Parathyroid adenoma (tissue), 2 donors: ENCODE results near the gene OGFOD2.

Experiments used
- H2AFZ ChIP-seq: fragments of 300-600 bp; sonication (generic); one replicate; pipeline ENCODE4 v1.7.0; 2017; ENCODE audit warnings: antibody characterized with exemption, mild to moderate bottlenecking
- H3K27ac ChIP-seq: fragments of 300-600 bp; sonication (generic); one replicate; pipeline ENCODE4 v1.7.0; 2017
- H3K27me3 ChIP-seq: fragments of 300-600 bp; sonication (generic); one replicate; pipeline ENCODE4 v1.7.0; 2017; ENCODE audit warnings: low read length; ENCODE audit not compliant: control insufficient read depth, insufficient read depth
- H3K36me3 ChIP-seq: fragments of 300-600 bp; sonication (generic); one replicate; pipeline ENCODE4 v1.7.0; 2017; ENCODE audit warnings: low read length; ENCODE audit not compliant: control insufficient read depth, insufficient read depth
- H3K4me1 ChIP-seq: fragments of 300-600 bp; sonication (generic); one replicate; pipeline ENCODE4 v1.7.0; 2017; ENCODE audit warnings: control low read depth
- H3K4me2 ChIP-seq: fragments of 300-600 bp; sonication (generic); one replicate; pipeline ENCODE4 v1.7.0; 2017; ENCODE audit warnings: low read length
- H3K4me3 ChIP-seq: fragments of 300-600 bp; sonication (generic); one replicate; pipeline ENCODE4 v1.7.0; 2017; ENCODE audit warnings: low read depth, low read length
- H3K79me2 ChIP-seq: fragments of 300-600 bp; sonication (generic); one replicate; pipeline ENCODE4 v1.7.0; 2017; ENCODE audit warnings: control low read depth
- H3K9ac ChIP-seq: fragments of 300-600 bp; sonication (generic); one replicate; pipeline ENCODE4 v1.7.0; 2017; ENCODE audit warnings: mild to moderate bottlenecking
- H3K9me3 ChIP-seq: fragments of 300-600 bp; sonication (generic); one replicate; pipeline ENCODE4 v1.7.0; 2017; ENCODE audit warnings: low read length; ENCODE audit not compliant: control insufficient read depth
- CTCF ChIP-seq: fragments of 300-600 bp; sonication (generic); IDR thresholded peaks from one replicate; pipeline ENCODE4 v1.7.0; 2017; ENCODE audit warnings: antibody characterized with exemption, mild to moderate bottlenecking
- donor health status: primary hyperparathyroidism.

Gene OGFOD2

DNA sequence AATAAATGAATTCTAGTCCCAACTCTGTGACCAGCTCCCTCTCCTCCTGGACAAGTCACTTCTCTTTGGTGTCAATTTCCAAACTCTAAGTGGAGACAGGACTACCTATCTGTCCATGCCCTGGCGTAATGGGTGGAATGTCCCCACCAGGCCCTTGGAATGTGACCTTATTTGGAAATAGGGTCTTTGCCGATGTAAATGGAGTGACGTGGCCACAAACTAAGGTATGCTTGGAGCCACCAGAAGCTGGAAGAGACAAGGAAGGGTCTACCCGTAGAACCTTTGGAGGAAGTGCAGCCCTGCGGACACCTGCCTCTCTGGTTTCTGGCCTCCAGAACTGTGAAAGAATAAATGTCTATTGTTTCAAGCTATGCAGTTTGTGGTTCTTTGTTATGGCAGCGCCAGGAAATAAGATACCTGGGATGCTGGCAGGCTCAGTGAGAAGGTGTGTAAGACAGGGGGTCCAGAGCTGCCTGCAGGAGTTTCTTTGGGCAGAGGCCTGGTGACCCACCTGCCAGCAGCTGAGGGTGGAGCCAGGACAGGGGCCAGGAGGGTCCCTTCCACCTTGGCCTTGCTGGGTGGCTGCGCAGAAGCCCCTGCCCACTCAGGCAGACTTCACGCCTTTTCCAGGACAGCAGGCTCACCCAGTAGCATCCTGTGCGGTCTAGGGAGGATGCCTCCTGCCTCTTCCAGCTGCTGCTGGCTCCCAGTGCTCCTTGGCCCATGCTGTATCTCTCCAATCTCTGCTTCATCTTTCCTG, 51.2 kb downstream of the OGFOD2 start:
- Histone ChIP-seq H3K27me3 (no peaks in the 10 kb centered on the region), H3K4me1 (no peaks in the 10 kb centered on the region), H3K9me3 (no peaks in the 10 kb centered on the region), H3K4me3 (no peak overlapping the region), H3K9ac (no peak overlapping the region), H3K79me2 (peaks cover 2% of the 10 kb centered on the region), H2AFZ (no peak overlapping the region), H3K36me3 (no peaks in the 10 kb centered on the region), H3K4me2 (no peak overlapping the region), H3K27ac (no peak overlapping the region)
- no peak for TF ChIP-seq CTCF

- Histone ChIP-seq H3K4me2 (no peak overlapping the region), H2AFZ (no peak overlapping the region), H3K4me1 (no peaks in the 10 kb centered on the region), H3K4me3 (no peak overlapping the region), H3K9me3 (no peaks in the 10 kb centered on the region), H3K36me3 (no peaks in the 10 kb centered on the region), H3K27ac (no peak overlapping the region), H3K9ac (no peak overlapping the region), H3K79me2 (peaks cover 2% of the 10 kb centered on the region), H3K27me3 (no peaks in the 10 kb centered on the region)
- no peak for TF ChIP-seq CTCF
These were observed 52.8 kb downstream of the OGFOD2 start for GRCh38 chr12:123027726-123028445.

DNA sequence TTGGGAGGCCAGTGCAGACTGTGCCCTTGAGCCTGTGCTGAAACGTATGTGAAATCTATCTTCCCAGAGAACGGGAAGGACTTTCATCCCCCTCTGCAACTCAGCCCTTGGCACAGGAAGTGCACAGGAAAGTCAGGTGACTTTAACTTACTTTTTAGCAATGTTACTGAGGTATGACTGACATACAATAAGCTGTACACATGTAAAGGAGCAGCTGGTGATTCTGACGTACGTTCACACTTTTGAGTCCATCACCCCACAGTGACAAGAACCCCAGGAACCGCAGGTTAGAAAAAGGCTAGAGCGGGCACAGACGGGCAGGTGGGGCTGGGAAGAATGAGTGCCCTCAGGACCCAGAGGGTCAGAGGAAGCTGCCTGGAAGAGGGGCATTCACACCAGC, 53.4 kb downstream of the OGFOD2 start:
- Histone ChIP-seq H3K27me3 (no peaks in the 10 kb centered on the region), H3K4me2 (no peak overlapping the region), H3K4me1 (no peaks in the 10 kb centered on the region), H3K9me3 (no peaks in the 10 kb centered on the region), H3K79me2 (peaks cover 2% of the 10 kb centered on the region), H3K36me3 (no peaks in the 10 kb centered on the region), H3K27ac (no peak overlapping the region), H3K9ac (no peak overlapping the region), H3K4me3 (no peak overlapping the region), H2AFZ (no peak overlapping the region)
- no peak for TF ChIP-seq CTCF

DNA sequence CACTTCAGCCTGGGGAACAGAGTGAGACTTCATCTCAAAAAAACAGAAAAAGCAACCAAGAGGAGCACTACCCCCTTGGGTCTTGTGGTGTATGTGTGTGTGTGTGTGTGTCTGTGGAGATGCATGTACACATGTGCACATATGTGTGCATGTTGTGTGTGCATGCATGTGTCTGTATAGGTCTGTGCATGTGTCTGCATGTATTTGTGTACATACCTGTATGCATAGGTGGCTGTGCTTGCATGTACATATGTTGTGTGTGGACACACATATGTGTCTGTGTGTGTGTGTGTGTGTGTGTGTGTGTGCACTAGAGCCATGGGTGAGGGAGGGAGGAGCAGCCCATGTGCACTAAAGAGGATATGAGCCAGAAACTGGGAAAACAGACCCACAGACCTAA, 54.5 kb downstream of the OGFOD2 start:
- no peak overlapping the region for H3K4me3 ChIP-seq
- H3K27ac ChIP-seq = no peak overlapping the region
- no peak overlapping the region for H2AFZ ChIP-seq
- H3K4me1 ChIP-seq = no peaks in the 10 kb centered on the region
- no peaks in the 10 kb centered on the region for H3K27me3 ChIP-seq
- H3K4me2 ChIP-seq = no peak overlapping the region
- no peaks in the 10 kb centered on the region for H3K9me3 ChIP-seq
- no peak overlapping the region for H3K9ac ChIP-seq
- TF ChIP-seq CTCF = no peak
- peaks cover 2% of the 10 kb centered on the region for H3K79me2 ChIP-seq
- H3K36me3 ChIP-seq = no peaks in the 10 kb centered on the region
